Fibroblast of villous mesenchyme (primary cell): ENCODE data around the gene MADD. TPM values are rescaled to one million over a fixed set of nuclear protein-coding genes. Genes with fewer than 3 reads are reported as not detected.
"Not testable (repeated sequence)": the region's sequence is repeated elsewhere in the genome, so short reads cannot be mapped to it uniquely, and the experiment has no call there.

Experiments
- DNase-seq: peaks from one replicate; pipeline ENCODE4 v3.0.0-alpha.2; 2010; ENCODE audit warnings: low read depth
- H3K4me3 ChIP-seq: 2 replicates; pipeline ENCODE4 v1.5.1; 2011; ENCODE audit warnings: low read depth, mild to moderate bottlenecking, low read length
- total RNA-seq: library from RNA; depleted of rRNA; stranded (reverse); fragments of >200 nt; gene quantifications from 2 replicates; pipeline ENCODE4 v1.2.3, GENCODE V29; 2012
- TF ChIP-seq, protein P1 (sequence below): IDR thresholded peaks from 2 replicates; pipeline ENCODE4 v1.5.1; 2012; ENCODE audit warnings: low read depth, mild to moderate bottlenecking, low read length; ENCODE audit not compliant: insufficient read depth

Gene MADD
- total RNA-seq, 1 donor: 27.2 TPM

DNA sequence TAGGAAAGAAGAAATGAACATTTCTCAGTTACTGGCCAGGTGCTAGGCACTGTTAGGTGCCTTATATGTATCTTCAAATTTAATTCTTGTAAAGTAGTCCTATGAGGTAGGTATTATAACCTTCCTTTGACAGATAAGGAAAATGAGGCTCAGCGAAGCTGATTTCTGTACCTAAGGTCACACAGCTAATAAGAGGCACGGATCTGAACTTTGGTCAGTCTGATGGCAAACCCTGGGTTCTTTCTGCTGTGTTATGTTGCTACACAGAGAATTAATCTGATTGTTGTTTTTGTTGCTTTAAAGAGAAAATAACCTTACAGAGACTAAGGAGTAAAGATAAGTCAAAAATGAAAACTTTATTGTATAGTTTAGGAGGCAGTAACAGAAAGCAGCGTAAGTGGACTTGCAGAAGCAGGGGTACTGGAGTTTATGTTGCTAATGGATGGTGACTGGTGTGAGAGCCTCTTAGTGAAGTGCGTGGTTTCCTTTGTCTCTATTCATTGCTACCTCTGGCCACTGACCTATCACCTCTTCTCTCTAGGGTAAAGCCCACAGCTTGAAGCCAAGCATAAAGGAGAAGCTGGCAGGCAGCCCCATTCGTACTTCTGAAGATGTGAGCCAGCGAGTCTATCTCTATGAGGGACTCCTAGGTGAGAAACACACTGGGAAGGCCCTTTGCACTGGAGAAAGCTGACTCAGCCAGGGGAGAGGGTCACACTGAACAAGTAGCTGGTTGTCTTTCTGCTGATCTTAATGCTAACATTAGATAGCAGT is 38.3 kb downstream of the MADD start:
- DNase-seq: no peak
- TF ChIP-seq, protein P1, sequence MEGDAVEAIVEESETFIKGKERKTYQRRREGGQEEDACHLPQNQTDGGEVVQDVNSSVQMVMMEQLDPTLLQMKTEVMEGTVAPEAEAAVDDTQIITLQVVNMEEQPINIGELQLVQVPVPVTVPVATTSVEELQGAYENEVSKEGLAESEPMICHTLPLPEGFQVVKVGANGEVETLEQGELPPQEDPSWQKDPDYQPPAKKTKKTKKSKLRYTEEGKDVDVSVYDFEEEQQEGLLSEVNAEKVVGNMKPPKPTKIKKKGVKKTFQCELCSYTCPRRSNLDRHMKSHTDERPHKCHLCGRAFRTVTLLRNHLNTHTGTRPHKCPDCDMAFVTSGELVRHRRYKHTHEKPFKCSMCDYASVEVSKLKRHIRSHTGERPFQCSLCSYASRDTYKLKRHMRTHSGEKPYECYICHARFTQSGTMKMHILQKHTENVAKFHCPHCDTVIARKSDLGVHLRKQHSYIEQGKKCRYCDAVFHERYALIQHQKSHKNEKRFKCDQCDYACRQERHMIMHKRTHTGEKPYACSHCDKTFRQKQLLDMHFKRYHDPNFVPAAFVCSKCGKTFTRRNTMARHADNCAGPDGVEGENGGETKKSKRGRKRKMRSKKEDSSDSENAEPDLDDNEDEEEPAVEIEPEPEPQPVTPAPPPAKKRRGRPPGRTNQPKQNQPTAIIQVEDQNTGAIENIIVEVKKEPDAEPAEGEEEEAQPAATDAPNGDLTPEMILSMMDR: no peak
- H3K4me3 ChIP-seq: no peak overlapping the region

DNA sequence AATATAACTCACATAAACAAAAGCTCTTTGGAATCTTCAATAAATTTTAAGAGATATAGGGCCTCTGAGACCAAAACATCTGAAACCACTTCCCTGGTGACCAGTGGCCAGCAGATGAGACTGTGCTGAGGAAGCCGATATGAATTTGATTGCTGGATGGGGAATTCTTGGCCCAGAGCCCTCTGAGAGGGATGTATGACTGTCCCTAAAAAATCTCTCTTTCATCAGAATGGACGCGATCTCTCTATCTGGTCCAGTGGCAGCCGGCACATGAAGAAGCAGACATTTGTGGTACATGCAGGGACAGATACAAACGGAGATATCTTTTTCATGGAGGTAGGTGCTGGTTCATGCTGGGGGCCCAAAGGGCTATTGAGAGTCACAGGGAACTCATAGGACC is 45.1 kb downstream of the MADD start:
- TF ChIP-seq, protein P1: no peak
- no peak overlapping the region for H3K4me3 ChIP-seq
- no peak for DNase-seq

DNA sequence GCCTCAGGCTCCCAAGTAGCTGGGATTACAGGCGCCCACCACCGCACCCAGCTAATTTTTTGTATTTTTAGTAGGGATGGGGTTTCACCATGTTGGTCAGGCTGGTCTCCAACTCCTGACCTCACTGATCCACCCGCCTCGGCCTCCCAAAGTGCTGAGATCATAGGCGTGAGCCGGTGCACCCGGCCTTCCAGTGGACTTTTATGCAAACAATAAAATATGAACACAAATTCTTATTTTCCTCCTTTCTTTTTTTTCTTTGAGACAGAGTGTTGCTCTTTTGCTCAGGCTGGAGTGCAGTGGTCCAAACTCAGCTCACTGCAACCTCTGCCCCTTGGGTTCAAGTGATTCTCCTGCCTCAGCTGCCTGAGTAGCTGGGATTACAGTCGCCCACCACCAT is 46.6 kb downstream of the MADD start:
- DNase-seq, H3K4me3 ChIP-seq: not testable (repeated sequence)

DNA sequence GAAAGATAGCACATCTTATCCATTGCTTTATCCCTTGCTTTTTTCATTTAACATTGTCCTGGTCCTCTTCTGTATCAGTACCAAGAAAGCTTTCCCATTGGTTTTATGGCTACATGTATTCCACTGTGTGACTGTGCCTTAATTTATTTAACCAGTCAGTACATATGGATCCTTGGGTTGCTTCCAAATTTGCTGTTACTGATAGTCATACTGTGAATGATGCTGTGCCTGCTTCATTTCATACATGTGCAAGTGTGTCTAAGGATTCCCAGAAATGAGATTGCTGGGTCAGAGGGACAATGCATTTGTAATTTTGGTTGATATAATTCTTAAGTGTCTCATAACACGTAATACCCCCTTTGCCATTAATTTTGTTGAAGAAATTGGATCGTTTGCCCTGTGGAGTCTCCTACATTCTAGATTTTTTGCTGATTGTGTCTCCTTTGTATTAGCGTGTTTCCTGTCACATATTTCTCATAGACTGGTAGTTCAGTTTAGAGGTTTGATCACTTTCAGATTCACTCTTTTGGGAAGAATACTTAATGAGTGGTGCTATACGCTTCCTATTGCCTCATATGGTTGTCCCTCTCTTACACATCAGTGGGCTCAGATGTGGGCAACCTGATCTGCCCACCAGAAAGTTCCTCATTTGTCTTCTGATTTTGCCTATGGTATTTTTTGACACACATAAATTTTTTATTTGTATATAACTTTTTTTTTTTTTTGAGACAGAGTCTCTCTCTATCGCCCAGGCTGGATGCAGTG is 47.3 kb downstream of the MADD start:
- TF ChIP-seq, protein P1: no peak
- no peak overlapping the region for H3K4me3 ChIP-seq
- no peak for DNase-seq

DNA sequence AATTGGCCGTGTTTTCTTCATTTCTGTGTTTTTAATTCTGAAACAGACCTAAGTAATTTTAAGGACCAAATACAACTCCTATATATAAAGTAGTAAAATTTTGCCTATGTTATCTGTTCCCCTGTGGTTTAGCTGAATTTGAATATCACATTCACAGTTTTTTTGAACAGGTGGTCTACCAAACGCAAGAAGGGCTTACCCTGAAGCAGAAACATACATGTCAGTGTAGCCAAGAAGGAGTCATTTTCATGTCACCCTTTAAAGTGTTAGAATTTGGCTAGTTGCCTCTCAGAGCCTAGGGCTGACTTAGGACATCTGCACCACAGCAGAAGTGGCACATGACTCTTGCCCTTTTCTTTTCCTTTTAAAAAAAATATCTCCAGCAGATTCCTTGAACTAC is 48.2 kb downstream of the MADD start:
- DNase-seq: no peak
- no peak overlapping the region for H3K4me3 ChIP-seq
- TF ChIP-seq, protein P1: no peak

DNA sequence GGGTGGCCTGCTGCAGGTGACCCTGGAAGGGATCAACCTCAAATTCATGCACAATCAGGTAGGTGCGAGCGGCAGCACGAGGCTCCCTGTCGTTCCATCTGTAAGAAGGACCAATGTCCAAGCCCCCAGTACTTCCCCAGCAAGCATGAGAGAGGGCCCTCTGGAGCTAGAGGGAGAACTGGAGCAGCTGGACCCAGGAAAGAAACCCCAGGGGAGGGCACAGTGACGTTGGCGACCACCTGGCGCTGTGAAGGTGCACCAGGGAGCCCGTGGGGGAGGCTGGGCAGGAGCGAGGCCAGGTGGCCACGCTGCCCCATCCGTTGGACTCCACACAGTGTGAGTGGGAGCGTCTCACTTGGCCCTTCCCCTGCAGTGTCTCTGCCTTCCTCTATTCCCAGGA is 54.6 kb downstream of the MADD start:
- DNase-seq: no peak

More for the DNA sequence above, 54.6 kb downstream of the MADD start:
- no peak overlapping the region for H3K4me3 ChIP-seq
- TF ChIP-seq, protein P1: no peak
